ENCODE data around the gene SIM1. TPM values are rescaled to one million over a fixed set of nuclear protein-coding genes. Genes with fewer than 3 reads are reported as not detected.
"Not testable (repeated sequence)": the region's sequence is repeated elsewhere in the genome, so short reads cannot be mapped to it uniquely, and the experiment has no call there.

SIM1 gene
- total RNA-seq, 1 donor from 2014 or later: not detected

GRCh38 chr6:100370265-100370664 is 94.5 kb downstream of the SIM1 start:
- no peaks in the 10 kb centered on the region for H3K9me3 ChIP-seq
- TF ChIP-seq CTCF (IDR thresholded peaks at IDR 0.05): no peak
- no peak for DNase-seq (ENCODE audit: low spot score in 2 of 2)
- H3K36me3 ChIP-seq: no peaks in the 10 kb centered on the region
- no peak overlapping the region for H3K27ac ChIP-seq
- intact Hi-C loops (cut with DNase I): no loop called here
- H3K4me1 ChIP-seq: no peaks in the 10 kb centered on the region
- H3K27me3 ChIP-seq: no peaks in the 10 kb centered on the region
- H3K4me3 ChIP-seq: no peak overlapping the region

- intact Hi-C loops (cut with DNase I): no loop called here
- no peak for TF ChIP-seq CTCF (IDR thresholded peaks at IDR 0.05)
- H3K9me3 ChIP-seq: no peaks in the 10 kb centered on the region
- H3K27ac ChIP-seq: no peak overlapping the region
- H3K4me1 ChIP-seq: no peaks in the 10 kb centered on the region
- H3K27me3 ChIP-seq: no peaks in the 10 kb centered on the region
- H3K4me3 ChIP-seq: no peak overlapping the region
- no peak for DNase-seq (ENCODE audit: low spot score in 2 of 2)
- no peaks in the 10 kb centered on the region for H3K36me3 ChIP-seq
Observed at GRCh38 chr6:100366419-100366818, 98.3 kb downstream of the SIM1 start.

GRCh38 chr6:100363651-100364050 is 101.1 kb downstream of the SIM1 start:
- no peaks in the 10 kb centered on the region for H3K36me3 ChIP-seq
- no peaks in the 10 kb centered on the region for H3K4me1 ChIP-seq
- DNase-seq (ENCODE audit: low spot score in 2 of 2): no peak
- TF ChIP-seq CTCF (IDR thresholded peaks at IDR 0.05): no peak
- intact Hi-C loops (cut with DNase I): no loop called here
- H3K27ac ChIP-seq: no peak overlapping the region
- H3K27me3 ChIP-seq: no peaks in the 10 kb centered on the region
- no peaks in the 10 kb centered on the region for H3K9me3 ChIP-seq
- no peak overlapping the region for H3K4me3 ChIP-seq

- DNase-seq (ENCODE audit: low spot score in 2 of 2); H3K27me3 ChIP-seq; H3K9me3 ChIP-seq; H3K4me1 ChIP-seq; H3K27ac ChIP-seq; H3K36me3 ChIP-seq; intact Hi-C loops (cut with DNase I); H3K4me3 ChIP-seq: not testable (repeated sequence)
Observed at GRCh38 chr6:100354736-100355641, 109.7 kb downstream of the SIM1 start.

- TF ChIP-seq CTCF (IDR thresholded peaks at IDR 0.05): no peak
- Histone ChIP-seq H3K27ac (no peak overlapping the region), H3K4me3 (no peak overlapping the region), H3K36me3 (no peaks in the 10 kb centered on the region), H3K4me1 (no peaks in the 10 kb centered on the region), H3K9me3 (no peaks in the 10 kb centered on the region), H3K27me3 (no peaks in the 10 kb centered on the region)
- DNase-seq (ENCODE audit: low spot score in 2 of 2): no peak
- intact Hi-C loops (cut with DNase I): no loop called here
Observed at GRCh38 chr6:100353276-100354015, 111.3 kb downstream of the SIM1 start.

- intact Hi-C loops (cut with DNase I): no loop called here
- TF ChIP-seq CTCF (IDR thresholded peaks at IDR 0.05): no peak
- Histone ChIP-seq H3K27ac (no peak overlapping the region), H3K4me3 (no peak overlapping the region), H3K27me3 (no peaks in the 10 kb centered on the region), H3K9me3 (no peaks in the 10 kb centered on the region), H3K36me3 (no peaks in the 10 kb centered on the region), H3K4me1 (peaks cover 0 to 10% of the 10 kb centered on the region in 2 donors)
- DNase-seq (ENCODE audit: low spot score in 2 of 2): no peak
Observed at GRCh38 chr6:100350139-100350538, 114.6 kb downstream of the SIM1 start.
